Urinary bladder (tissue), 4 donors: ENCODE data around the gene NBEA. TPM values are rescaled to one million over a fixed set of nuclear protein-coding genes. Genes with fewer than 3 reads are reported as not detected.

Experiments
- DNase-seq: peaks from one replicate; pipeline ENCODE4 v3.0.0-alpha.2; 2015; ENCODE audit errors: extremely low spot score
- H3K27ac ChIP-seq: one replicate; pipeline ENCODE4 v1.5.1; 2013; ENCODE audit warnings: low read depth, mild to moderate bottlenecking, moderate library complexity
- H3K36me3 ChIP-seq: one replicate; pipeline ENCODE4 v1.6.1; 2013; ENCODE audit warnings: mild to moderate bottlenecking, moderate library complexity; ENCODE audit not compliant: insufficient read depth
- H3K4me1 ChIP-seq: one replicate; pipeline ENCODE4 v1.6.1; 2013; ENCODE audit warnings: mild to moderate bottlenecking, moderate library complexity; ENCODE audit not compliant: insufficient read depth
- H3K4me3 ChIP-seq: one replicate; pipeline ENCODE4 v1.5.1; 2013; ENCODE audit warnings: low read depth, low read length
- WGBS: extraction: QIAGEN DNeasy Blood & Tissue Kit; methylation state at CpG from one replicate; pipeline ENCODE4 v1.1.7; 2013; 5-methylcytosine and 5-hydroxymethylcytosine counted together
- polyA plus RNA-seq: library from polyadenylated mRNA; stranded (reverse); fragments of 200-250 nt; gene quantifications from one replicate; pipeline ENCODE4 v1.2.3, GENCODE V29; 2013
- total RNA-seq: library from RNA; depleted of rRNA; stranded (reverse); fragments of >200 nt; gene quantifications from one replicate; pipeline ENCODE4 v1.2.3, GENCODE V29; 2014
- donor health status: healthy with polysubstance abuse.
- donor health status: healthy.

The NBEA gene
- total and polyA plus RNA-seq, 2 donors, result 16.9 to 84.3 TPM

- Histone ChIP-seq H3K27ac (no peak overlapping the region), H3K36me3 (no peaks in the 10 kb centered on the region), H3K4me3 (no peak overlapping the region), H3K4me1 (no peaks in the 10 kb centered on the region)
- DNase-seq, result no peak
- WGBS, result 66% methylated on average over 2 of the region's 2 CpGs
These were observed 249.8 kb downstream of the NBEA start for GRCh38 chr13:35191883-35192282.

- no peaks in the 10 kb centered on the region for H3K36me3 ChIP-seq
- H3K4me1 ChIP-seq, result no peaks in the 10 kb centered on the region
- no peak for DNase-seq
- H3K4me3 ChIP-seq, result no peak overlapping the region
- no peak overlapping the region for H3K27ac ChIP-seq
- WGBS, result 95% methylated on average over 8 of the region's 8 CpGs
These were observed 256.6 kb downstream of the NBEA start for GRCh38 chr13:35198613-35199200.

DNA sequence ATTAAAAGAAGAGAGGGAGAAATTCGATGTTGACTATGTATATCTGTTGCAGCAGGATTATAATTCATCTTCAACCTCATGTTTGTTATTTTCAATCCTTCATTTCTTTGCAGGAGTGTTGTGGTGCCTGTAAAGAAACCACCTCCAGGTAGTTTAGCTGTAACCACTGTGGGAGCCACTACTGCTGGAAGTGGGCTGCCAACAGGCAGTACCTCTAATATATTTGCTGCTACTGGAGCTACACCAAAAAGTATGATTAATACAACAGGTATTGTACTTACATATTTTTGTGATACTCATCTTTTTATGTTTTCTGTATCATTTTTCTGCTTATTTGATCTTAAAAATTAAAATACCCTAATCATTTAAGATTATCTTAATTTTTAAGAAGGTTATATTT lies 266.5 kb downstream of the NBEA start:
- Histone ChIP-seq H3K36me3 (no peaks in the 10 kb centered on the region), H3K27ac (no peak overlapping the region), H3K4me1 (no peaks in the 10 kb centered on the region), H3K4me3 (no peak overlapping the region)
- no peak for DNase-seq
- WGBS, result 96% methylated on average over 1 of the region's 1 CpG

DNA sequence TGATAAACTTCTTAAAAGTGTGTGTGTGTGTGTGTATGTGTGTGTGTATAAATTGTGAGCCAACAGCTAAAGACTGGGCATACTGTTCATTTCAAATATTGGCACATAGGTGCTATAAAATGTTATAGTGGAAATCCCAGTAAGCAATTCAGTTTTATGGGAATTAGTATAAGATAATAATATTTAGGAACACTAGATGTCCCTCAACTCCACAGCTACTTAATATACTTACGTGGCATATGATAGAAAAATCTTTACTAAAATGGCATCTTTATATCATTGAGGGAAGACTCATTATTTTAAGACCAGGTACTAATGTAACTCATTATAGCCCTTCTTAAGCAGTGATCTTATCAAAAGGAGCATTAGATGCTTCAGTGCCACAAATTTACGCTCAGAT lies 268.2 kb downstream of the NBEA start:
- Histone ChIP-seq H3K4me3 (no peak overlapping the region), H3K36me3 (no peaks in the 10 kb centered on the region), H3K4me1 (no peaks in the 10 kb centered on the region), H3K27ac (no peak overlapping the region)
- 80% methylated on average over 2 of the region's 2 CpGs for WGBS
- no peak for DNase-seq

GRCh38 chr13:35211949-35212348 lies 269.9 kb downstream of the NBEA start:
- DNase-seq, result no peak
- H3K4me3 ChIP-seq, result no peak overlapping the region
- WGBS, result 90% methylated on average over 4 of the region's 4 CpGs
- H3K4me1 ChIP-seq, result no peaks in the 10 kb centered on the region
- H3K36me3 ChIP-seq, result no peaks in the 10 kb centered on the region
- H3K27ac ChIP-seq, result no peak overlapping the region

DNA sequence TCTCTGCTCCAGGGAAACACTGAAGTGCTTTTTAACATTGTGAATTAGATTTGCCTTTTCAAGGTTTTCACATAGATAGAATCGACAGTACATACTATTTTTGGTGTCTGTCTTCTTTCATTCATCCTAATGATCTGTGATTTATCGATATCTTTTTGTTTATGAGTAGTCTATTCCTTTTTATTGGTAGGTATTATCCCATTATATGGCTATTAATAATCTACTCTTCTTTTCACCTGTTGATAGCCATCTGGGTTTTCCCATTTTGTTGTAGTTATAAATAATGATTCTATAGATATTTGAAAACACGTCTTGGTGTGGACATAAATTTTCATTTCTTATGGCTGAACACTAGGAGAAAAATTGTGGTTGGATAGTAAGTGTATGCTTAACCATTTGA lies 271.8 kb downstream of the NBEA start:
- Histone ChIP-seq H3K4me3 (no peak overlapping the region), H3K4me1 (no peaks in the 10 kb centered on the region), H3K36me3 (no peaks in the 10 kb centered on the region), H3K27ac (no peak overlapping the region)
- DNase-seq, result no peak
- 94% methylated on average over 3 of the region's 3 CpGs for WGBS

DNA sequence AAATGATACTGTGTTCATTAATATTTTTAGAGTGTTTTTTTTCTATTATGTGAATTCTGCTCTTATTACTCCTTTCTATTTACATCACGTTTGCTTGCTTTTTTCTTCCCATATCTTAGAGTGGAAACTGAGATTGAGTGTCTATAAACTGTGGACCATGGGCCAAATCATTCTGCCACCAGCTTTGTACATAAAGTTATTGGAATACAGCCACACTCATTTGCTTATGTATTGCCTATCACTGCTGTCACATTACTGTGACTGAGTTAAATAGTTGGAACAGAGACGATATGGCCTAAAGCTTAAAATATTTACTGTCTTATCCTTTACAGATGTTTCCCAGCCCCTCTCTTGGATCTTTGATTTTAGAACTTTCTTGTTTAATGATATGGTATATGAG lies 274.1 kb downstream of the NBEA start:
- WGBS, result 32% methylated on average over 2 of the region's 2 CpGs

GRCh38 chr13:35219021-35219420 lies 277.0 kb downstream of the NBEA start:
- WGBS, result 59% methylated on average over 1 of the region's 1 CpG
- H3K36me3 ChIP-seq, result no peaks in the 10 kb centered on the region
- DNase-seq, result no peak
- no peak overlapping the region for H3K4me3 ChIP-seq
- H3K27ac ChIP-seq, result no peak overlapping the region
- H3K4me1 ChIP-seq, result no peaks in the 10 kb centered on the region

More for the DNA sequence above, 274.1 kb downstream of the NBEA start:
- Histone ChIP-seq H3K36me3 (no peaks in the 10 kb centered on the region), H3K4me1 (no peaks in the 10 kb centered on the region), H3K4me3 (no peak overlapping the region), H3K27ac (no peak overlapping the region)
- DNase-seq, result no peak

DNA sequence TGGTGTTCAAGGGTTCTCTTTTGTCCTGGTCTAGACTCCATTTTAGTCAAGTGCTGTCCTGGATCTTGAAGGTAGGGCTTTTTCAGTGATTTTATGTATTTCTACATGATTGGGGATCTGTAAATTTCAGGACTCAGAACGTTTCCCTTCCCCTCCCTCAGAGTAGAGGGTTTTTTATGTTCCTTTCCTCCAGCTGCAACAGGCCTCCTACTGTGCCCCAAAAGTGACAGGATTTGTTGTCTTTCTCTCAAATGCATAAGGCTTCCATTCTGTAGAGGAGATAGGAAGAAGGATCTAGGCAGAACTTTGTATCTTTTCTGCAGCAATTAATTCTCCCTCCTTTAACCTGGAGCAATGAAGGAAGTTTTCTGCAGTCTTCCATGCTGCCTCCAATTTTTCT lies 283.1 kb downstream of the NBEA start:
- WGBS, result 63% methylated on average over 1 of the region's 1 CpG
- no peak overlapping the region for H3K27ac ChIP-seq
- H3K4me3 ChIP-seq, result no peak overlapping the region
- no peaks in the 10 kb centered on the region for H3K4me1 ChIP-seq
- no peak for DNase-seq
- H3K36me3 ChIP-seq, result no peaks in the 10 kb centered on the region

DNA sequence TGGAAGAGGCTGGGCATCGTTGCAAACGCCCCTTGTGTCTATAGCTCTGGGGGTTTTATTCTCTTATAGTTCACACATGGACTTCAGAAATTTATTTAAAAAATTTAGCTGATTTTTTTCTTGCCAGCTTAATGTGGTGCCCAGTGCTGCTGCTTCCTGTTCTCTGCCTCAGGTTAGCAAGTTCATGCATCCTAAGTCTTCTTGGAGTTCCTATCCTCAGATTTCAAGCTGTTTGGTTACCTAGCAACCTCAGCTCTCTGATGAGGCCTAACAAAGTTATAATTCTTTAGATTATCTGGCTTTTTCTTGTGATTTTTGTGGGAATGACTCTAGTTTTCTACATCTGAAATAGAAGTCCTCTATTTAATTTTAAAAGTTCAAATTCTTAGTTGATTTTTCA lies 283.5 kb downstream of the NBEA start:
- H3K4me3 ChIP-seq, result no peak overlapping the region
- no peaks in the 10 kb centered on the region for H3K36me3 ChIP-seq
- H3K27ac ChIP-seq, result no peak overlapping the region
- 95% methylated on average over 2 of the region's 2 CpGs for WGBS
- no peaks in the 10 kb centered on the region for H3K4me1 ChIP-seq
- no peak for DNase-seq

GRCh38 chr13:35228536-35228935 lies 286.5 kb downstream of the NBEA start:
- Histone ChIP-seq H3K27ac (no peak overlapping the region), H3K36me3 (no peaks in the 10 kb centered on the region), H3K4me1 (no peaks in the 10 kb centered on the region), H3K4me3 (no peak overlapping the region)
- WGBS, result 95% methylated on average over 2 of the region's 2 CpGs
- no peak for DNase-seq

DNA sequence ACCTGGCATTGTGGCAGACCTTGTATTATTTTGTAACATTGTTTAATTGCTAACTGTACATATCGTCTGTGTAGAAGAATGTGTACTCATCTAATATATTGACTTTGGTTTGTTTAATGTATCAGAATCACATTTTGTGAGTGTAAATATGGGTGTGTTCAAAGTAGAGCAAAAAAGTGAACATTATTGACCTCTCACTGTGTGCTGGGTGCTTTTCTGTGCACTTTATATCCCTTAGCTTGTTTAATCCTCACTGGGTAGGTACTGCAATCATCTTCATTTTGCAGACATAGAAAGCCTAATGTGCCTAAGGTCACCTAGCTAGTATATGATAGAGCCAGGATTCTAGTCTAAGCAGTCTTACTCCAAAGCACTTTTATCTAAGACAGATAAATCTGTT lies 289.4 kb downstream of the NBEA start:
- DNase-seq, result no peak
- Histone ChIP-seq H3K4me1 (no peaks in the 10 kb centered on the region), H3K36me3 (no peaks in the 10 kb centered on the region), H3K4me3 (no peak overlapping the region), H3K27ac (no peak overlapping the region)
- WGBS, result 88% methylated on average over 1 of the region's 1 CpG

DNA sequence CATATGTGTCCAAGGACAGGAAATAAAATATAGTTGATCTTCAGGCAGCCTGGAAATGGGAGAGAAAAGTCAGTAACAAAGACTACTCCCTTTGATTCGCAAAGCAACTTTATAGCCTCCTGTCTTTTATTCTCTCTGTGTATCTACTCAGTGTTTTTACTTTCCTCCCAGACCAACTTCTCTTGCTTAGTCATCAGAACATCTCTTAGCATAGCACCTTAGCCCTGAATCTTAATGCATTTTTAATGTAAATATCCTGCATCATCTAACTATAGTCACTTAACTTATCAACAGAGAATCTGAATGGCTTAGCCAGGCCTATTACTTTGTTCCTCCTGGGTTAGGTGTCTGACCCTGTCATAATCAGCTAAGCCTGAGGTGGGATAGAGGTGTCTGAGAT lies 296.2 kb downstream of the NBEA start:
- 89% methylated on average over 1 of the region's 1 CpG for WGBS
- H3K4me1 ChIP-seq, result no peaks in the 10 kb centered on the region
- H3K27ac ChIP-seq, result no peak overlapping the region
- H3K36me3 ChIP-seq, result no peaks in the 10 kb centered on the region
- H3K4me3 ChIP-seq, result no peak overlapping the region
- no peak for DNase-seq

DNA sequence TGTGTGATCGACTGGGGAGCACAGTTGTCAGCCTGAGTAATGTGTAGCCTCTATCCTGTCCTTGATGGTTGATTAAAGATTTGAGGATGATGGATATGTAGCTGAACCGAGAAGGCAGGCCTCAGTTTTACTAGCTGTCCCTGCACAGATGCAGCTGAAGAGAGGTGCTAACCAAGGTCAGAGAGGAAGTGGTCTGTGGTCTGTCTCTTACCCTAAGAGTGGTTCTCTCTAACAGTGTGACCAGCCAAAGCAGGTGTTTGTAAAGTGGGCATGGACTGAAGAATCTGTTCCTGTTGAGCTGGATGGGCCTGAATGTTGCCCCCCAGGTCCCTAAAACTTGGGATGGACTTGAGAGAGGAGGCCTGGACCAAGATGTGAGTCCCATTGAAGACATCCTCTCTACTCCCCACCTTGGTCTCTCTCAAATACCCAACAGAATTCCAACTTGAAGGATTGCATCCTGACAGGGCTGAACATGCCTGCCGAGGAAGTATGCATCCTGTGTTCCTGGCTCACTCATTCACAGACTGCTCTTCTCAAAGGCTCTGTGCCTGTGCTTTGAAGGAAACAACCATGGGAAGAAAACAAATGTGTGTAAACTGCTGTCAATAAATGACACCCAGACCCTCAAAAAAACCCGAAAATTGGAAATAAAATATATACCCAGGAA lies 310.6 kb downstream of the NBEA start:
- WGBS, result 88% methylated on average over 4 of the region's 4 CpGs

More for the DNA sequence above, 310.6 kb downstream of the NBEA start:
- Histone ChIP-seq H3K36me3 (no peaks in the 10 kb centered on the region), H3K4me3 (no peak overlapping the region), H3K27ac (no peak overlapping the region), H3K4me1 (no peaks in the 10 kb centered on the region)
- DNase-seq, result no peak
